ENCODE results near the gene EFNA1.
"Not testable (repeated sequence)": the region's sequence is repeated elsewhere in the genome, so short reads cannot be mapped to it uniquely, and the experiment has no call there.

The EFNA1 gene

DNA sequence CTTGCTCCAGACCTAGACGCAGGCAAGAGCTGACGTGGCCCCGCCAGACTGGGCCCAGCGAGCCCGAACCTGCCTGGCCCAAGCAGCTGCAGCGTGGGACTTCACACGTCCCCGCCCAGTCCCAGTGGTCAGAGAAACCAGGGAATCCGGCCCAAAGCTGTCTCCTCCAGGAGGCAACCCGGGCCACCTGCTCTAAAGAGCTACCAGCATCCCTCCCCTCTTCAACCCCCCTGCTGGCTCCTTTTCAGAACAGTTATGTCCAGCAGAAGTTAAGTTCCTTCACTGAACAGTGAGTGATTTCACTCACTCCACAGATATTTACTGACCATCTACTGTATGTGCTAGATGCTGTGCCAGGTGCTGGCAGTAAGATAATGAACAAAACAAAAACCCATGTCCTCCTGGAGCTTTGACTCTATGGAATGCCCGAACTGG lies 2.1 kb upstream of the EFNA1 start:
- DNase-seq, result no peak

DNA sequence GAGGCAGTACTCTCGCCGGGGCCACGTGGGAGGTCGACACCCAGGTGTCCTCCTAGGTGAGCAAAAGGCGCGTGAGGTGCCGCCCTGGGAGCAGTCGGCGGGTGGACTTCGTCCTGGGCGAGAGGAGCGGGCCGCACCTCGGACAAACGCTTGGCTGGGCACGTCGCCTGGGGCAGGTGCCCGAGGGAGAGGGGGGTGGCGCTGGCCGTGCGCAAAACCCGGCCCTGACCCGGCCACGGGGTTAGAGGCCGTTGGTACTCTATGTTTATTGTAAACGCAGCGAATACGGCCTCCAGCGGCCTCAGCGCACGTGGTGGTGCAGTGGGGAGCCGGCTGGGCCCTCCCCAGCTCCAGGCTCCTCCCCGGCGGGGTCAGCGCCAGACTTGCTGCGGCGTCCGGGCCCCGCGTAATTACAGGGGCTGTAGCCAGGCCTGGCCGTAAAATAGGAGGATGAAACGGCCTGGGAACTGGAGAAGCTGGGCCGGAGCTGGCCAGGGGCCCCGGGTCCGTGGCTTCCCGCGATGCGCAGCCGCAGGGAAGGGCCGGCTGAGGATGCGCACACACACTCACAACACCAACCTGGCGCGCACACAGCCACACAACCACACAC lies 1.6 kb upstream of the EFNA1 start:
- DNase-seq, result no peak

DNA sequence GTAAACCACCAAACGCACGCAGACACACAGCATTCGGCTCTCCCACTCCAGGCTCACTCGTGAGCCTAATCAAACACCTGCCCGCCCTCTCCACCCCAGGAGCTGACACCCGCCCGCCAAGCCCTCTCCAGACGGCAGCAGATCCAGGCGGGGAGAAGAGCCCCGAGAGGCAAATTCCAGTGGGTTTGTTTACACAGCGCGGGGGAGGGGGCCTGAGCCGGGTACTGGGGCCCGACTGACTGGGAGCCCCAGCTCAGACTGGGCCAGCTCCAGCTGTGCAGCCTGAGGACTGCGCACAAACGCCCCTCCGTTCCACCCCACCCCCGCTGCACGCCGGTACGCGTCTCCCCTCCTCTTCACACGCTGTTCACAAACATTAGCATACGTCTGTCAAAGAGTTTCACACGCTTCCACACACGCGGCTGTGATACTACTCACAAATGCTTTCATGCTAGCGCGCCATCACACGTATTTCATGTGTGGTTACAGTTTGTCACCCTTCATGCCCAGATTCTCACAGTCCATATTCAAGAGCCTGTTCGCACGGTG lies 1.0 kb upstream of the EFNA1 start:
- no peak for DNase-seq

DNA sequence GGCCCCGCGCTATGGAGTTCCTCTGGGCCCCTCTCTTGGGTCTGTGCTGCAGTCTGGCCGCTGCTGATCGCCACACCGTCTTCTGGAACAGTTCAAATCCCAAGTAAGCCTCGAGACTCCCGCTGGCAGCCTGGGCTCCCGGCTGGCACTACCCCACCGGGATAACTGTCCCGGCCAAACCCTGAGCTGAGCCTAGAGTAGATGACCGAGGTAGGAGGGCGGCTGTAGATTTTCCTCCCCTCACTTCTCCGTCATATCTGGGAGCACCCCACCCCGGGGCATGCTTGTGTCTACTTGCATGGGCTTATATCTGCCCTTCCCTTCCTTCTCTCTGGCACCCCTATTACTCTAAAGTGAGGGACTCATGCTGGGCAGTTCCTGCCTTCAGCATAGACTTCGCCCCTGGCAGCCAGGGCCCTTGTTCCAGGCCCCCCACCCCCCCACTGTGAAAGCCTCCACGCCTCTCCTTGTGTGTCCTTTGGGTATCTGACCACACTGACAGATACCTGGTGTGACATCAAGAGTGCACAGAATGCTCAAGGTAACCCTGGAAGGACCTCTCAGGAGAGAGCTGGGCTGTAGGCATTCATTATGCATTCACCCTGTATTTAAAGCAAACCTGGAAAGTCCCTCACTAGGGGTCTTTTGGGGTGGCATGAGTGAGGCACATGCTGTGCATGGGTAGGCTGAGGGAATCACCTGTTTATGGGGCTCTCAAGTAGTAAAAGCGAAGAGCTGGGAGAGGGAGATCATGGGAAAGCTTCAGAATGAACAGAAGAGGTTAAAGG lies 485 bp downstream of the EFNA1 start:
- DNase-seq, result no peak

DNA sequence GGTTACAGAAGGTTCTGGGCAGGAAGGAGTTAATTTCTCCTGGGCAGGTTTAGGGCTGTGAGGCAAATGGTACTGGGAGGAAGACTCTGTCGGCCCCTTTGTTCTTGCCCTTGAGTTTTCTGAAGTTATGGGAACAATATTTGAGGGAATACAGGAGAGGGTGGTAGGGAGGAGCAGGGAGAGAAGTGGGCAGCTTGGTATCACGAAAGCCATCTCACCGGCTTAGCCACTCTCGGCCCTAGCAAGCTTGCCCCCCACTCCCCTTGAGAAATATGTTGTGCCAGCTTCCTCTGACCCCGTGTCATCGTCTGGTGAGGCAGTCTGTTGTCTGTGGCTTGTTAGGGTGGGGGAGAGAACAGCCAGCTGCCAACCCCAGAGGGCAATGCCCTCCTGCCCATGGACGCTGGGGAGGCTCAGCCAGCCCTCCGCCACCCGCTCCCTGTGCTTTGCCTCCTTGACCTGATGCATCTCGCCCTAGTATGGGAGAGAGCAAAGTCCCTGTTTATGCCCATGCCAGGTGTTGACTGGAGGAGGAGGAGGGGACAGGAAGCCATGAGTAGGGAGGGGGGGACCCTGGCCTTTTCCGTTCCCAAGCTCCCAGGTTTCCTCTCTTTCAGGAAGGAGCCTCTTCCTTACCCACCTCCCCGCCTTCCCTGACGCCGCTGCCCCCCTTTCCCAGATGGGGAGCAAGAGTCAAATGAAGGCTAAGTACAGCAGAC lies 1.2 kb downstream of the EFNA1 start:
- DNase-seq, result no peak

DNA sequence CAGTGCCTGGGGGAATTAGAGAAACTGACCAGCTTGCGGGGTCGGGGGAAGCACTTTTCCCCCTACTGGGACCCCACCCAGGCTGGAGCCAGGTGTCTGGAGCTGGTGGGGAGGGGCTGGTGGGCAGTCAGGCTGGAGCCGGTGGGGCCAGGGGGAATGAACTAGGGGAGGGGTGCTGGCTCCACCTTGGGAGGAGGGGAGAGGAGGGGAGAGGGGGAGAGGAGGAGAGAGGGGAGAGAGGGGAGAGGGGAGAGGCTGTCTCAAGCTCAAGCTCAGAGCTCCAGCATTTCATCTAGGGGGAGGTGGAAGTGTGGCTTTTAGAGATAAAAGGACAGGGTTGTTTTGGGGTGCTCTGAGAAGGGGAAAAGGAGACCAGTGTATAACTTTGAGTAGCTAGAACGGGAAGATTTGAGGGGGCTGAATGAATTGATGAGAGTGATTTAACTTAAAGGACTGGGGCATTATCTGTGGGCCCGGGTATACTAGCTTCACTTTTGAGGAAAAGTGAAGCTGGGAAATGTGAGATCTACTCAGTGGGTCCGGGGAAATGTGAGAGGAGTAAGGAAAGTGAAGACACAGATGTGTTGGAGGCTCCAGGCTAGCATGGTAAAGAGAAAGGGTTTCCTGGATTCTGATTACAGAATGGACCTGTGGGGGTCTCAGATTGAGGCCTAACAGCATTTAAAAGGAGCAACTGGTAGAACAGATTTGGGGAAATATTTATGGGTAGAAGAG lies 2.8 kb downstream of the EFNA1 start:
- DNase-seq, result no peak

GRCh38 chr1:155131285-155131684 lies 3.6 kb downstream of the EFNA1 start:
- DNase-seq, result no peak

DNA sequence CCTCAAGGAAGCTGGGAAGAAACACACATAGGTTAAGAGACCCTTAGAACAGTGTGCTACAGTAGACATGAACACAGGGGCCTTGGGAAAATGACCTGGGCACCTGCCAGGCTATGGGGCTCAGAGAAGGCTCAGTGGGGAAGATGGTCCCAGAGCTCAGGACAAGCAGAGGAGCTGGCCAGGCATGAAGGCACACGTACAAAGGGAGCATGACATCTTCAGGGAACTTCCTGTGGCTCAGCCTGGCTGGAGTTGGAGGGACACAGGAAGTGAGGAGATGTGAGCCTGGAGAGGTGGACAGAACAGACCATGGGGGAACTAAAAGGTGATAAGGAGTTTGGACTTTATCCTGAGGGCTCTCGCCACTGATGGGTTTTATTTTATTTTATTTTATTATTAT lies 4.2 kb downstream of the EFNA1 start:
- no peak for DNase-seq

DNA sequence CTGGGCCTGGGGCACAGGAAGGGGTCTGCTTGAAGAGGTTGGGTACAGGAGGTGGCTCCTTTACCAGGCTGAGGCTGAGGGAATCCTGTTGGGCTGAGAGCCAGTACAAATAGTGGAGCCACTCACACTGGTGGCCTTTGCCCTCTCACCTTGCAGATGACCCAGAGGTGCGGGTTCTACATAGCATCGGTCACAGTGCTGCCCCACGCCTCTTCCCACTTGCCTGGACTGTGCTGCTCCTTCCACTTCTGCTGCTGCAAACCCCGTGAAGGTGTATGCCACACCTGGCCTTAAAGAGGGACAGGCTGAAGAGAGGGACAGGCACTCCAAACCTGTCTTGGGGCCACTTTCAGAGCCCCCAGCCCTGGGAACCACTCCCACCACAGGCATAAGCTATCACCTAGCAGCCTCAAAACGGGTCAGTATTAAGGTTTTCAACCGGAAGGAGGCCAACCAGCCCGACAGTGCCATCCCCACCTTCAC lies 6.2 kb downstream of the EFNA1 start:
- DNase-seq, result no peak

GRCh38 chr1:155134322-155134721 lies 6.6 kb downstream of the EFNA1 start:
- DNase-seq, result no peak

- peak; percentile 45 for DNase-seq
Measured at GRCh38 chr1:155134880-155135414, 7.3 kb downstream of the EFNA1 start.

DNA sequence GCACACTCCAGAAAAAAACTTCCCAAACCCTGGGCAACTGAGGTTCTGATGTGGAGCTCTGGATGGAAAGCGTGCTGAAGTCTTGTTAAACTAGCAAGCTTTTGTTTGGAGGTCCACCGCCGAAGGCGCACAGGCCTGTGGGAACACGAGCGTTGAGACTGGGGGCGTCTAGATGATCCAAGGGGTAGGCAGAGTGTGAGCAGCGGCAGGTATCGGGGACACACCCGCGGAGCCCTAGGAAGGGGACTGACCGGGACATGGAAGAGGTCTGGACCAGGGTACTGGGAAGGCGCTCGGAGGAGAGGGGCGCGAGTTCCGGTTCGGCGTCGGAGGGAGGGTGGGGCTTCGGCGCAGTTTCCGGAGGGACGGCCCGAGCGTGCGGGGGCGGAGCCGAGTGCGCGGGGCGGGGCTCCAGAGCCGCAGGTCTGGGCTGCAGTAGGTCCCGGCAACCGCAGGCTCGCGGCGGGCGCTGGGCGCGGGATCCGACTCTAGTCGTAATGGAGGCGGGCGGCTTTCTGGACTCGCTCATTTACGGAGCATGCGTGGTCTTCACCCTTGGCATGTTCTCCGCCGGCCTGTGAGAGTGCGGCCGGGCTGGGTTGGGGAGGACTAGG lies 7.8 kb downstream of the EFNA1 start, which contains the start of gene SLC50A1:
Gene SLC50A1, plus strand, starts transcription at position 438 of the 614 bp plus-strand sequence. Its CDS starts 60 bp downstream, at position 498.
- DNase-seq, result peak; percentile 94

GRCh38 chr1:155136748-155137147 lies 9.1 kb downstream of the EFNA1 start:
- DNase-seq, result no peak

DNA sequence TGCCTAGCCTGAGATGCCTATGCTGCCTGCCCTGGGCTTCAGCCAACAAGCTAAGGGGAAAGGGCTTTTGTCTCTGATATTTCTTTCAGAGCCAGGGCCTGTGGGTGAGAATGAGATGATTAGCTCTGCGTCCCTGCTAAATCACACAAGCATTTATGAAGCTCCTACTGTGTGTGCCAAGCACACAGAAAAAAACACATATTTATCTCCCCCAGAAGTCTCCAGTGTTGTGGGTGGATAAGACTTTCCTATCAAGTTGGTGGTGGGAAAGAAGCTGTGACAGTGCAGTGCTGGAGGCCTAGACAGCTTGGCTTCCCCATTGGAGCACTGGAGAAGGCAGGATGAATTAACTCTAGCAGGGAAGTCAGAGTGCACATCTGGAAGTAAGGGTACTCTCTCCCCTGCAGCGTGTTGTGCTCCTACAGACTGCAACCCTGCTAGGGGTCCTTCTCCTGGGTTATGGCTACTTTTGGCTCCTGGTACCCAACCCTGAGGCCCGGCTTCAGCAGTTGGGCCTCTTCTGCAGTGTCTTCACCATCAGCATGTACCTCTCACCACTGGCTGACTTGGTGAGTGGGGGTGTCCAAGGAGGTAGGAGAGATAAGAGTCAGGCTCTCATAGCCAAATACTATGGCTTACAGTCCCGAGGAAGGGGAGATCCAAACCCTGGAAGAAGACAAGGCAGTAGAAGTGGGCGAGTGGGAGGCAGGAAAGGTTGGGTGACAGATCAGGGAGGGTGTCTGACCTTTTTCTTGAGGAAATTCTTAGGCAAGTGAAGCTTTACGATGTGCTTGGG lies 9.7 kb downstream of the EFNA1 start:
- DNase-seq, result no peak

DNA sequence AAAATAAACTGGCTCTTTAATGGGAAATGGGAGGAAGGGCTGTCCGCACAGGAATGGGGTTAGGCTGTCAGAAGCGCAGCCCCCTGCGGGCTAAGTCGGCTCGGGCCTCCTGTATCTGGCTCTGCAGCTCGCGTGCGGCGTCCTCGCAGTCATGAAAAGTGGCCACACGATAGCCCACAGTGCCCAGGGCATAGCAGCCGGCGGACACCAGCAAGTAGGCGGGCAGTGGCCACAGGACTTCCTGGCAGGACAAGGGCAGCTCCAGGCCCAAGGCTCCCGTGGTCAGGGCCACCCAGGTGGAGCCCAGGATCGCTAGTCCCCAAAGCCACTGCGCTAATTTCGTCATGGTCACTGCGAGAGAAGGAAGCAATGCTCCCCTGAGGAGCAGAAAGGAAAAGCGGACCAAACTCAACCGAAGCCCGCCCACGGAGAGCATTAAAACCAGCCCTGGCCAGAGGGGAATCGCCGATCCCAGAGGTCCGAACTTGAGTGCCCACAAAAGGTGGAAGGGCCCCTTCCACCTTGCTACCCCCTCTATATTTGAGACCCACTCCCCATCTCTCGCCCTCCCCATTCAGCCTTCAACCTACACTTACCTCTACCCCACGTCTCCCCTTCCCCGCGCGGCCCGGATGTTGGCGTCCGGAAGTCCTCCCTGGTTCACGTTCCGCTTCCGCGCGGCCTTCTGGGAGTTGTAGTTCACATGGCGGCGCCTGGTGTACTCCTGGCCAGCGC lies 12.4 kb downstream of the EFNA1 start, which contains the start of gene DPM3:
Gene DPM3, minus strand, starts transcription at position 637 of the 735 bp plus-strand sequence. Its CDS starts 291 bp downstream, at position 346.
- peak; percentile 84 for DNase-seq

DNA sequence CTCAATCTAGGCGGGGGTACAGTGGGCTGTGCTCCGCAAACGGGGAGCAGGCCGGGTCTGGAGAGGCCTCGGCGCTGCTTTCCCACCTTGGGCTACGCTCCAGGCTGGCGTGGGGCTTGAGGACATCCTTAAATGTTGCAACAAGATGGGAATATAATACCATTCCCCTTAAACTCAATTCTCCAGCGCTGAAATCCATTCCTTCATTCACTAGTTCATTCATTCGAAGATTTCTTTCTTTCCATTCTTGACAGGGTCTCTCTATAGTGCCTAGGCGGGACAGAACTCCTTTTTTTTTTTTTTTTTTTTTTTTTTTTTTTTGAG lies 12.9 kb downstream of the EFNA1 start:
- DNase-seq, result no peak

DNA sequence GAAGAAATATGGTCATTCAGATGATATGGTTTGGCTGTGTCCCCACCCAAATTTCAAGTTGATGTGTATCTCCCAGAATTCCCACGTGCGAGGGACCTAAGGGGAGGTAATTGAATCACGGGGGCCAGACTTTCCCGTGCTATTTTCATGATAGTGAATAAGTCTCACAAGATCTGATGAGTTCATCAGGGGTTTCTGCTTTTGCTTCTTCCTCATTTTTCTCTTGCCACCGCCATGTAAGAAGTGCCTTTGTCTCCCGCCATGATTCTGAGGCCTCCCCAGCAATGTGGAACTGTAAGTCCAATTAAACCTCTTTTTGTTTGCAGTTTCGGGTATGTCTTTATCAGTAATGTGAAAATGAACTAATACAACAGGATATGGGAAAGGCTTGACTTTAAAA lies 14.1 kb downstream of the EFNA1 start:
- no peak for DNase-seq

DNA sequence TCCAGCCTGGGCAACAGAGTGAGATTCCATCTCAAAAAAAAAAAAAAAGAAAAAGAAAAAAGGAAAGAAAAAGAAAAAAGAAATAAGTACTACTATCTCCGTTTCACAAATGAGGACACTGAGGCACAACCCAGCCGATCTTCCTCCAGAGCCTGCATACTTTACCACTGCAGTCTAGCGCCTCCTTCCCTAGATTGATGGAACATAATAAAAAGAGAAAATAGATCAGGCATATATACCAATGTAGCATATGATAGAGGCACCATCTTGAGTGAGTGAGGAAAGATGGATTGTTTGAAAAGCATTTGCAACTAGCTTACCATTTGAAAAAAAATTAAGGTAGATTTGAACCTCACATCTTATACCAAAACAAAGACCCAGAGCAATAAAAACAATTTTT lies 17.8 kb downstream of the EFNA1 start:
- DNase-seq, result no peak

GRCh38 chr1:155155996-155156643 lies 28.4 kb downstream of the EFNA1 start:
- DNase-seq, result not testable (repeated sequence)

DNA sequence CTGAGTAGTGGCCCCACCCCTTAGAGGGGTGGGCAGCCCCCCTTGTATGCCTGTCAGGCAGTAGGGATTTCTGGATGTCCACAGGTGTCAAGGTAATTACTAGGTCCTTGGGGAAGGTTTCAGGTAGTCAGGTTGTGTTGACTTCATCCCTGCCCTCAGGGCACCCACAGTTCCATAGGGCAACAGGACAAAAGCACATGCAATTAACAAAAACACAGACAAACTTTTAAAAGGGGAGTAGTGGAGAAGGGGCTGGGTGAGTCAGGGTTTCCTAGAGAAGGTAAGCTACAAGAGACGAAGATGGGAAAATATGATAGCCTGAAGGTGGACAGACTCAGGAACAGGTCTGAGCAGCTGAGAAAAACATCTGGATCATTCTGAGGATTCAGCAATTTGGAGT lies 31.3 kb downstream of the EFNA1 start:
- DNase-seq, result no peak

Measured in NCI-H2107 (cell line).